8988T (cell line): ENCODE data around the gene CCR7.

Source experiments
- DNase-seq: peaks from one replicate; pipeline ENCODE4 v3.0.0; 2011

CCR7 gene, protein sequence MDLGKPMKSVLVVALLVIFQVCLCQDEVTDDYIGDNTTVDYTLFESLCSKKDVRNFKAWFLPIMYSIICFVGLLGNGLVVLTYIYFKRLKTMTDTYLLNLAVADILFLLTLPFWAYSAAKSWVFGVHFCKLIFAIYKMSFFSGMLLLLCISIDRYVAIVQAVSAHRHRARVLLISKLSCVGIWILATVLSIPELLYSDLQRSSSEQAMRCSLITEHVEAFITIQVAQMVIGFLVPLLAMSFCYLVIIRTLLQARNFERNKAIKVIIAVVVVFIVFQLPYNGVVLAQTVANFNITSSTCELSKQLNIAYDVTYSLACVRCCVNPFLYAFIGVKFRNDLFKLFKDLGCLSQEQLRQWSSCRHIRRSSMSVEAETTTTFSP

DNA sequence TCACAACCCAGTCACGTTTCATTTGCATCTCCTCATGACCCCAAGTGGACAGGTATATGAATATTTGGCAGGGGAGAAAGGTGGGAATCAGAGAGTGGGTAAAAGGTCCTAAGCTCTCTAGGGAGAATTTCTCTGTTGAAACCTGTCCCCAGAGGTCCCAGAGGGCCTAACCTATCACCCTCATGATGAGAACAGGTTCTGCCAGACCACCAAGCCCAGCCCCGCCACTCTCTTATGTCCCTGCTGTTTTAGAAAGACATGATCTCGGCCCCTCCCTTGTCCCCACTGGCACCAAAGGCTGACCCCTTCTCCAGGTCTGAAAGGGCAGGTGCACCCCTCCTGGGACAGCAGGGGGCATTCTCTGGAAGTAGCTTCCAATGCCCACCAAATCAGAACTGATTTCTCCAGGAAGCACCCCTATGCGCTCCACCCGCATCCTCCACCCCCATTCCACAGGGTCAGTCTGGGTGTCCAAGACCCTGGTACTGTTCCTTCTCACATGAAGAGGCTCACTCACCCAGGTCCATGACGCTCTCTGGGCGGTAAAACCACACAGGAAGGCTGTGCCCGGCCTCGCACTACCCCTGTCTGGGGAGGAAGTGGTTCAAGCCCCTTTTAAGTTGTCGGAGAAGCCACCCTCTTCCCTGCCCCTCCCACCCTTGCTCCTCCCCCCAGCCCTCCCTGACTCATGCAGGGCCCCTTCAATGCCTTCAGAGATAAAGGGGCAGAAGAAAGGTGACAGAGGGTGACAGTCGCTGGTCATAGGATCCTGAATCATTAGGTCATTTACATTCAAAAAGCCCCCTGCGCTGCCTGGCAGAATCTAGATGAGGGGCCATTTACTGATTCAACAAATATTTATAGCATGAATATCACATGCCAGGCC lies at the start of gene CCR7:
TSS of gene CCR7 (minus strand) at position 590 of the 886 bp plus-strand sequence. CDS start at position 527, 63 bp downstream.
- no peak for DNase-seq

DNA sequence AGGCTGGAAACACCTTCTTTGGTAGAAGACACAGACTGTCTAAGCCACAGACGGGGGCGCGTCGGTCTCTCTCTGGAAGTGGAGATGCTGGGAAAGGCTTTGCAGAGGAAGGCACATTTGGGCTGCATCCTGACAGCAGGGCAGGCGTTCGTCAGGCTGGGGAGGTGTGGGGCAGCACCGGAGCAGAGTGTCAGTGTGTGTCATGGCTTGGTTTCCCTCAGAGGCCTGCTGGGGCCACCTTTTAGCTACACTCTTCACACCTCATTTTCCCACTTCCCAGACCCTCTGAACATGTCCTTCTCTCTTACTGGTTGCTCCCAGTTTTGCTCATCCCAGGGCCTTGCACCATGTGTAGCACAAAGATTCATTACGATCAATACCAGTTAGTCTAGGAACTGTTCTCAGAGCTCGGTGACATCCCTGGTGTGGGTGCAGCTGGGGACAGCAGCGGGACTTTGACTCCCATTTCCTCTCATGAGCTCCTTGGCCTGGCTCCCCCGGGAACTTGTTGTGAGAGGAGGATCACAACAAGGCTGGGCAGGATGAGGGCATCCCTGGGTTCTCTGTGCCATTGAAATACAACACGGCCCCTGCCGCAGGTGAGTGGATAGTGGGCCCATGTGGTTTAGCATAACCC lies 49.3 kb upstream of the CCR7 start:
- no peak for DNase-seq

DNA sequence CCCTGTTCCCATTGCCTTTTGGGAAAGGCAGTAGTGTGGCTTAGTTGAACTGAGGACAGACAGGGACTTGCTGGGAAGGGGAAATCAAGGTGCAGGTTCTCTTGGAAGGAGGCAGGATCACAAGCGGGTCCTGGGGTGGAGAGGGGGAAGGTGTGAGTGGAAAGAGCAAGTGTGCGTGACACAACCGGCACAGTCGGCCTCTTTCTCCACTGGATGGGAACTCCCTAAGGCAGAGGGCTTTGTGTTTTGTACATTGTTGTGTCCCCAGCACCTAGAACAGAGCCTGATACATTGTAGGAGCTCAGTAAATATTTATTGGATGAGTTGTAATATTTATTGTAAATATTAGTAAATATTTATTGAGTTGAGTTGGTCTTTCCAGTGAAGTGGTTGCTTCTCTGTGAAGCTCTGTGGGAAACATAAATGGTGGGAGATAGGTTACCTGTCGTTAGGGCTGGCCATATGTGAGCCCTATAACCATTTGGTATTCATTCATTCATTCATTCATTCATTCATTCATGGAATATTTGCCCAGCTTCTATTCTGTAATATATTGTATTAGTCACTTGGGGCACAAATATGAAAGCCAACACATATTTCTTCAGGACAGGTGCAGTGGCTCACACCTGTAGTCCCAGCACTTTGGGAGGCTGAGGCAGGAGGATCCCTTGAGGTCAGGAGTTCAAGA lies 48.3 kb upstream of the CCR7 start:
- DNase-seq: no peak

DNA sequence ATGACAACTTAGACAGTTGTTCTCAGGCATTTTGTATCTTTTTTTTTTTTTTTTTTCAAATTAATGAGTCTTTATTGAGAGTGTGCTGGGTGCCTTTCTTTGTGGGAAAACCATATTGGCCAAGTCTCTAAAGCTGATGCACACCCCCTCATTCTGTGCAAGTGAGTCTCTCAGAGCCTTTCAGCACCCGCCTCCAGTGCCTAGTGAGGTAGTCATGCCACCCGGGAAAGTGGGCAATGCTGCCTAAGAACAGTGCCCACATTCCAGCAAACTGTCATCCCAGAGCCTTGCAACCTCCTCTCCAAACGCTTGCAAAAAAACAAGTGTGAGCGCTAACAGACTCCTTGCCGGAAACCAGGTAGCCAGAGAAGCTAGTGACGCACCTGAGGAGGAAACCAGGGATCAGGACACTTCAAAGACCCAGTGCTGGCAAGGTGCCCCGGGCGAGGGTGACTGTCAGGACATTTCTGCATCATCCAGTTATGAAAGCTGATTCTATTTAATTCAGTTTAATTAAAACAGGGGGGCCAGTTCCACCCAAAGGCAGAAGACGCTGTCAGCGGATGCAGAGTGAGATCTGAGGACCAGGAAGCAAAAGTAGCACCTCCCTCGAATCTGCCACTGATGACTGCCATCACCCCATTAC lies 47.5 kb upstream of the CCR7 start:
- no peak for DNase-seq

DNA sequence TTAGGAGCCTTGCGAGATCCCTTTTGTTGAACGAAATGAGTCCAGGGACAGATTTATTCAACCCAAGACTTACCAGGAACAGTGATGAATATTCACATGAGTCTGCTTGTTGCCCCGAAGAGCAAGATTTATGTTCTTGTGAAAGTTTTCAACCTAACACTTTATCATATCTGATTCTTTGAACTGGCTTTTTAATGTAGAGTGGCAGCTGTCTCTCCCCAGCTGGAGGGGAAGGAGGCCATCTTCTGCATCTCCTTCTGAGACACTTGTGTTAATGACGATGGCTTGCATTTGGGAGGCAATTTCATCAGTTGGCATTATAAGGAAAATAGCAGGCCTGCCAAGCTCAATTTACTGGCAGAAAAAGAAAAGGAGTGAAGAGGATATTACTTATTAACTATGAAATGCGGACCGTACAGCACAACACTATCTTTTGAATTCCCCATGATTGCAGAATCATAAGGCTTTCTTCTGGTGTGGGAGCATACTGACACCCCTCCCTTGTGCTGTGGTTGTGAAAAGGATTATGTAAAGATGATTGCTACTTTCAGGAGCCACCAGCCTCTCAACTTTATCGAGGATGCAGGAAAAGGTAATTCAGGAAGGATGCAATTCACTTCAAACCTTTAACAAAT lies 46.7 kb upstream of the CCR7 start:
- DNase-seq: no peak

DNA sequence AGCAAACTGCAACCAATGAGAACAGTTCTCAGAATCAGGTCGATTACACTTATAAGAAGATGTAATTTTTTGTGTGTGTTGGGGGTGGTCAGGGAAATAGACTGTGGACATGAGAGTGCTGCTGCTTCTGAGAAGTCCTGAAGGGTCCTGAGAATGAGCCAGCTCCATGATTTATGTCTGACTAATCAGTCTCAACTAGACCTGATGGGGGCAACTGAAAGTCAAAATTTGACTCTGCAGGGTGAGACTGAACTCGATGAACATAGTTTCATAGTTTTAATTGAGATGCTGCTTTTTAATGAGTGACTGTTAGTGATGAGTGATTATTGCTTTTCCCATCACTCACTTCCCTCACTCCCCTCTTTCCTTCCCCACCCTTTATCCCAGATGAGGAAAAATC lies 45.1 kb upstream of the CCR7 start:
- no peak for DNase-seq

DNA sequence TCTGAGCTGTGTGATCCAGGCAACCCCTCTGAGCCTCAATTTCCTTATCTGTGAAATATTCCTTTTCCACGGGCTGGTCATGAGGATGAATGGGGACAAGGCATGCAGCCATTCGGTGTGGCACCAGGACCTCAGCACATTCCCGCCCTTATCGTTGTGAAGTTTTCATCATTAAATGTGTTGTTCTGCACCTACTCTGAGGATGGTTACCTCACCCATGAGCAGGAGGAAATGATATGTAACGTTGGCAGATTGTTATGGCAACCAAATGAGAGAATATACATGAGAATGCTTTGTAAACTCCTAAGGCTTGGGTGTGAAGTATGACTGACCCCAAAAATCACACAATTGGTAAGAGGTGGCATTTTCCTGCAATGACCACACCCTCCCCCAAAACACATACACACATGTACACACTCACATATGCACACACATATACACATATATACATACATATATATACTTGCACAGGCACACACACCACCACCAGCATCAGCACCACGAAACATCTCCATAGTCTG lies 42.8 kb upstream of the CCR7 start:
- DNase-seq: no peak

DNA sequence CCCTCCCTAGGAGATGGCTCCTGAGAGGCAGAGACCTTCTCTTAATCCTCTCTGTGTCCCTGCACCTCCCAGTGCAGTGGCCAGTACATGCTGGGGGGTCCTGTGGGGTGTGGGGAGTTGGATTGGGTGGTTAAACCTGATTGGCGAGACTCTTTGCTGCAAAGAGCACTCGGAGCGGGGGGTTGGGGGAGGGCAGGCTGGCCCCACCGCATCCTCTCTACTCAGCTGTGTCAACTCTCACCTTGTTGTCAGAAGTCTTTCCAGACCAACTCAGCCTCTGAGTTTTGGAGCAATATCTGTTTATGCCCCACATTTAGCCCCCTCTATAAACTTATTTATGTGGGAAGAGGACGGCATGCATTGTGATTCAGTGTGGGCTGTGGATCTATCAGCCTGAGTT lies 42.4 kb upstream of the CCR7 start:
- no peak for DNase-seq

DNA sequence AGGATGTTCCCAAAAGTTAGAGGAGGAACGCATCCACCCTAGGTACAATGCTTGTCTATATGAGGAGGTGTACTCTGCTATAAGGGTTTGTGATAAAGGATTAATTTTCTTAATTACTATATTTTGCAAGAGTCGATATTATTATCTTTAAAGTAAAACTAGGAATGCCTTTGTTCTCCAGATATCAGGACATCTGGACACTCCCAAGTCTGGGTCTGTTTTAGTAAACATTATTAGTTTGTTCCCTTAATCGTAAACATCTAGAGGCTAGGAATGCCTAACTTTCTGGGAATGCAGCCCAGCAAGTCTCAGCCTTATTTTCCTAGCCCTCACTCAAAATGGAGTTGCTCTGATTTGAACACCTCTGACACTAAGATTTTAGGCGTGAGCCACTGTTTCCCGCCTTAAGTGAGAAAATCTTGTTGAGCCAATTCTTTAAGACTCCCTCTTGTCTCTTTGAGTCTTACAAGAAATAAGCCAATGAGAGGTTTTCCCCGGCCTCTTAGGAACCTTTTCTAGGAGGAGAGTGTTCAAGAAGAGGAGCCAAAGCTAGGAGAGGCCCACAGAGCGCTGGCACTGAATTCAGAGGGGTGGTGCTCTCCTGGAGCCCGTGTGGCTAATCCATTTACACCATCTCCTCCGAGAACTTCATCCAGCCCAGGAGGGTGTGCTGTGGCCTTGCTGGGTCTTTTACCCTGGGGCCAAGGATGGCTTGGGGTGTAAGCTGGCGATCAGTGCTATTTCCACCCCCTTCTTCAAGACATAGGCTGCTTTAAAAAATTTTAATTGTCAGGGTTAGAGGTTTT lies 41.5 kb upstream of the CCR7 start:
- DNase-seq: no peak

DNA sequence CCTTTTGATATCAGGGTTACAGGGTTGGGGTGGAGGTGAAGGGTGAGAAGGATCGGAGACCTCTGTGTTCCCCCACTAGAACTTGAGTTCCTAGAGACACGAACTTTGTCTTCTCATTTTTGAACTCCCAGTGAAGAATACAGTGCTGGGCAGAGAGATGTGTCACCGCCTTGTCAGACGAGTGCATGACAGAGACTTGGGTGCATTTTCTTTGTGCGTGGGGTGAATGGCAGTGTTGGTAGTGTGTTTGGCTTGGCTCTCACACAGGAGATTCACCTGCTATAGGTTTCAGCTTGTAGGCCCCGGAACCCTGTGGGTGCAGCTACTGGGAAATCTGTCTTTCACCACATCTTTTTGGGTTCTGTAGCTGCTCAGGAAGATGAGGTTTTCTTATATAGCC lies 40.0 kb upstream of the CCR7 start:
- DNase-seq: no peak

DNA sequence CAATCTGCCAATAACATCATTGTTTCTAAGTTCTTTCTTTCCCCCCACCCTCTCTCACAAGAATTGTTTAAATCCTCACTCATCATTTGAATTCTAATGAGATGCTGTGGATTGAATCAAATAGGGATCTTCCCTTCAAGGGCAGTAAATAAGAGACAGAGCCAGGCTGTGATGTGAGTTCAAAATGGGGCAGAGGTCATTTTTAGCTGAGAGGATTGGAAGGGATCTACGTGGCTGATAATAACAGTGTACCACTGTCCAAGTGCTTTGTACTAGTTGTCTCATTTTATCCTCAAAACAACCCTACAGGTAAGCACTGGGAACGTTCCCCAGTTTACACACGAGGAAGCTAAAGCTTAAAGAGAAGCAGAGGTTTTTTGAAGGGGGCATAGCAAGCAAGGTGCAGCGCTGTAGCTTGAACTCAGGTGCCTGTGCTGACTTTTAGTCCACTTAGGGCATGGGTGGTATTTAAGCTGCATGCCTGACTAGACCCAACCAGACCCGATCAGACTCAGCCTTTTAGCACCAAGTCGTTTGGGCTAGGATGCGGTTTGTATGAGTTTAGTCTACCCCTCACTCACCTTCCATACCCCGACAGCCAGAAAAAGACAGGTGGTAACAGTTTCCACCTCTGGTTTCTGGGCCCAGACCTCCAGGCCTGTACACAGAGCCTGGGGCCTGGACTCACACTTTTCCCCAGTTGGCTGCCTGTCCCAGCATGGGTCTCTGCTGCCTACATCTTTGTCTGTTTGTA lies 39.2 kb upstream of the CCR7 start:
- DNase-seq: no peak

DNA sequence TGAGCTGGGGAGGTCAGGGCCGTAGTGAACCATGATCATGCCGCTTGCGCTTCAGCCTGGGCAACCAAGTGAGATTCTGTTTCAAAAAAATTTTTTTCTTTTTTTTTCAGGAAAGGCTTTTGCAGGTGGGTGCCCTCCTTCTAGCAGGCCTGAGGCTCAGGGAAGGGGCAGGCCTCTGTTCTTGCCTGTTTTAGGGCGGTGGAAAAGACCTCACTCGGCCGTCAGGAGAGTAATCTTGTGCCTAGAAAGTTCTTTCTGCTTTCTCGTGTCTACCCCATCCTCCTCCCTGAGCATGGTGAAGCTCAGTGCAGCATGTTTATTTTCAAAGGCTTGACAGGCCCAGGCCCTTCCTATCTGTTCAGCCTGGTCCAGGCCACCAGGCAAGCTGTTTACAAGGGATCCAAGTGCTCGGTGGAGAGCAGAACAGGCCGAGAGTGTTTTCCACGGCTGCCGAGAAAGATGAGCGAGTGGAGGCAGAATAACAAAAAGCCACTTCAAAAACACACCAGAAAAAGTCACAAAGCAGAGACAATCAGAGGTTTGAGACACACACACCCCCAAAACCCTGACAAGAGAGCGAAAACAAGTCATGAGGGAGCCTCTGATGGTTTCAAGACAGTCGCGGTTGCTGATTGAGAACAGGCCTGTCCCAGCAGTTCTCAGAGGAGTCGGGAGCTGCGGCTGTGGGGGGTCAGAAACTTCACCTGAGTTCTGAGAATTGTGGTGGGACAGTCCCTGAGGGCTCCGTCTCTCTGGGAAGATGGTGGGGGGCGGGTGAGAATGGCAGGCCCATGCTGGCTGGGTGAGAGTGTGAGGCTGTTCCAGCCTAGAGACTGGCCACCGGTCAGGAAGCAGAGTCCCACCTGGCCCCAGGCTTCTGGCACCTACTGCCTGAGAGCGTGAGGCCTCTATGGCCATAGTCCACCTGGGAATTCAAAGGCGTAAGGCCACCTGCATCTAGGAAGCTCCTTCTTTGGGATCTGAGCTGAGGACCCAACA lies 37.5 kb upstream of the CCR7 start:
- no peak for DNase-seq

DNA sequence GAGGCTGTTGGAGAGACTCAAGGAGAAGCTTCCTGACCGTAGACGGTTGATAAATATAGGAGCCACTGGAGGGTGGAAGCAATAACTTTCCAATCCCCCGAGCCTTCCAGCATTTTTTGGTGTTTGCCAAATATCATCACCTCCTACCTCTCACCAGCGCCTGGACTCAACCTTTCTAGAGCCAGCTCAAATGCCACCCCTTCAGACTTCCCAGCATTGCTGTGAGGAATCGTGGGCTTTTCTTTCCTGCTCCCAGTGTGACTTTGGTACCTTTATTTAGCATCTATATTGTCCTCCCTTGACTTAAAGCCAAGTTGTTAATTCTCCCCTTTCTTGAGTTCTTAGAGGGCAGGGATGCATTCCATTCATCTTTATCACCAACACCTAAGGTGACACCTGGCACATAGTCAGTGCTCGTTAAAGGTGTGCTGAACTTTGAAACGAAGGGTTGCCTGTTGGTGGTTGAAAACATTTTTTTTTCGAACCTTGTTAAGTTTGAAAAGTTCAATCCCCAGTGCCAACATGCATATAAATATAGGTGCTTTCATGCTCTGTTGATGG lies 35.3 kb upstream of the CCR7 start:
- no peak for DNase-seq

DNA sequence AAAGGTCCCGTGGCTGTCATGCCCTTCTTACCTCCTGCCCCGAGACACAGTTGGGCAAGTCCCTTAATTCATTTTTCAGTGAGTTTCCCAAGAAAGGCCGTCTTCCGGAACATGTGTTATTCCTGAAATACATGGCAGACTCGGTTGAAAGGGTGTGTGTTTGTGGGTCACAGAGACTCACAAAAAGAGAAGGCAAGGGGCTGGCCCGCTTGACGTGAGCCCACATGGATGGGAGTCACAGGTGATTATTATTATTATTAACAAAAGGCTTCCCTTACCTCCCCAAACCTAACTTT lies 34.1 kb upstream of the CCR7 start:
- DNase-seq: no peak

DNA sequence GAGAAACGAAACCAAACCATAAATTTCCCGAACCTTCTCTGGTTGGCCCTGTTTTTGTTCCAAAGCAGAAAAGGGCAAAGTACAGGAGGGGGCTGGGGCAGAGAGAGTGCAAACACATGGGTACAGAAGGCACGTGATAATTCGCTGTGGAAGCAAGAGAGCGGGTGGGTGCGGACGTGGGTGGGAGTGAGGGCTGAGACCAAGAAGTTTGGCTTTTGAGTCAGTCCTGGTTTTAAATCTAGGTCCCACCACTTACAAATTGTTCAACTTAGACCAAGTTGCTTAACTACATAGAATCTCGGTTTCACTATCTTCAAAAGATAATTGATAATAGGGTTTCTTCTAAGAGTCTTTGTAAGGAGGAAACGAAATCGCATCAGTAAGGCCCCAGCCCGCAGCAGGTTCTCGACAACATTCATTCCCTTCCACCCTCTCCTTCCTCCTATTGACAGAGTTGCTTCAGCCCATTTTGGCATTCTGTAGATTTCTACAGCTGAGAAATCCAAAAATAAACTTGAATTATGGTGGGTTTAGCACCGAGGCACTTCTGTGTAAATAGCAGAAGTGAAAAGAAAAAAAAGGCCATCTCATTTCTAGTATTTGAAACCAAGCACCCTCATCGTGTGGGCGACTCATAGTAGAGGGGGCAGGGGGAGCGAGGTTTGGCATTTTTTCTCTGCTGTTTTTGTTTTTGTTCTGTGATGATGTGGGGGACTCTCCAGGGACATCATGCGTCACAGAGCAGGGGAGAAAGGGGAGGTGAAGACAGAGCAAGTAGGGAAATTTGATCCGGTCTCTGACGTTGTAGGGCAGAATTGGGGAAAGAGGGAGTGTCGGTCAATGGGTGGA lies 33.6 kb upstream of the CCR7 start:
- DNase-seq: no peak

DNA sequence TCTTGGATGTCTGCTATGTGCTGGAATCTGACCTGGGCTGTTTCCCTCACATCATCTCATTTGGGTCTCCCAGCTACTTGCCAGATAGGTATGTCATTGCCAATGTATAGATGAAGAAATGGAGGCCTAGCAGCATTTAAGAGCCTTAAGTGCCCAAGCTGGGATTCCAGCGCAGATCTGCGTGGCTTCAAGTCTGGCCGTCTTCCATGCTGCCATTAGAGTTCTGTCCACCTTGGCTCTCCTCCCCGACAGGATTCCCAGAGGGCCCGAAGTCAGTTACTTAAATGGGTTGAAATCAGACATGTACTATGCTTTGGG lies 33.0 kb upstream of the CCR7 start:
- no peak for DNase-seq

DNA sequence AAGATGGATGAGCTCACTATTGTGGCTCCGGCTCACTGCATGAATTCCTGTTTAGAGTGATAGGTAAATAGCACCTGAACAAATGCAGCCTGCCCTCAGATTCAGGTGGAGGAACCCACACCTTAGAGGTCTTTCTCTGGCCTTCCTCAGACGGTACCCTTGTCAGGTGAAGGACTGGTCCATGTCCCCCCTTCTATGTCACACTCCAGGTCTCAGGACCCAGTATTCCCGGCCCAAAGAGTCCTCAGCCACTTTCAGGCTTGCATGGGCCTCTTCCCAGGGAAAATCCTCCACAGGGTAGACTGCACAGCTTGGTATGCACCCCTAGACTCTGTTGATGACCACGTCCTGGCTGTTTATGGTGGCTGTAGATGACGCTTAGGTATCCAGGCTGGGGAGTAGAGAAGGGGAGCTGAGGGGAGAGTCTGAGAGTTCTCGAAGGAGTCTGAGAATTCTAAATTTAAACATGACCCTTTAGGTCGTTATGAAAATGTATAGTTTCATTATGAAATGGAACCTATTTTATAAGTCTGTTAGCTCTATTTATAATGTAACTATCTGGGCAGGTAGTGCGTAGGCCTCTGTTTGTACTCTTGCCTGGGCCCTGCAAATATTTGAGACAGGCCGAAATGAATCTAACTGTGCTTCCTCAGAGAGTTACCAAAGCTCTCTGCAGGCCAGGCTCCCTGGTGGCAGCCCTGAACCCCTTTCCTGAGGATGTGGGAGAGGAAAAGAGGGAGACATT lies 32.5 kb upstream of the CCR7 start:
- DNase-seq: no peak
